Measurements from ENCODE around the gene ANAPC16.

DNA sequence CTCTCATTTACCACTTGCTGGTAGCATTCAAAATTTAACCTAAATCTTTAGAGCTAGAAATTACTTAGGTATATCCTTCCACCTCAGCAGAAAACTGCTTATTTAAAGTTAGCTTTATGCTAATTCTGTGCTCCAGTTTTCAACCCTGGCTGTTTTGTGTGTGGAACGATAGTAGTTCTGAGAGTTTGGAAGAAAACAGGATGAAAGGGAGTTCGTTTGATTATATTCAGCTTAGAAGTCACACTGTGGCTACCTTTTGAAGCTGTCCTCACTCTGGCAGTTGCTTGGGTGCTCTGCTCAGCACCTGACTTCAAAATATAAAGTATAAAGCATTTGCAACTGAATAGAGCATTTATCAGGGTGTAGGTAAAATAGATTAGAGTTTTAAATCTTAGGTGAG, 2.9 kb downstream of the ANAPC16 start:
- TF ChIP-seq CTCF (IDR thresholded peaks at IDR 0.05) (no peak), POLR2AphosphoS5 (IDR thresholded peaks at IDR 0.05; ENCODE audit: insufficient read depth in 1 of 2, low read depth in 1 of 2) (no peak)
